ENCODE measurements around the gene FARP2.
"Not testable (repeated sequence)": the region's sequence is repeated elsewhere in the genome, so short reads cannot be mapped to it uniquely, and the experiment has no call there.

Gene FARP2

DNA sequence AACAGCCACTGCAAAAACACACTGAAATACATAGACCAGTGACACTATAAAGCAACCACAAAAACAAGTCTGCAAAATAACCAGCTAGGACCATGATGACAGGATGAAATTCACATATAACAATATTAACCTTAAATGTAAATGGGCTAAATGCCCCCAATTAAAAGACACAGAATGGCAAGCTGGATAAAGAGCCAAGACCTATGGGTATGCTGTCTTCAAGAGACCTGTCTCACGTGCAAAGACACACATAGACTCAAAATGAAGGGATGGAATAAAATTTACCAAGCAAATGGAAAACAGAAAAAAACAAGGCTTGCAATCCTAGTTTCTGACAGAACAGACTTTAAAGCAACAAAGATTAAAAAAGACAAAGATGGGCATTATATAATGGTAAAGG is 67.4 kb downstream of the FARP2 start:
- H3K27ac Mint-ChIP-seq; ATAC-seq (replicated peaks): not testable (repeated sequence)
- H3K36me3 Mint-ChIP-seq = peaks cover 57 to 69% of the 10 kb centered on the region in 2 donors

DNA sequence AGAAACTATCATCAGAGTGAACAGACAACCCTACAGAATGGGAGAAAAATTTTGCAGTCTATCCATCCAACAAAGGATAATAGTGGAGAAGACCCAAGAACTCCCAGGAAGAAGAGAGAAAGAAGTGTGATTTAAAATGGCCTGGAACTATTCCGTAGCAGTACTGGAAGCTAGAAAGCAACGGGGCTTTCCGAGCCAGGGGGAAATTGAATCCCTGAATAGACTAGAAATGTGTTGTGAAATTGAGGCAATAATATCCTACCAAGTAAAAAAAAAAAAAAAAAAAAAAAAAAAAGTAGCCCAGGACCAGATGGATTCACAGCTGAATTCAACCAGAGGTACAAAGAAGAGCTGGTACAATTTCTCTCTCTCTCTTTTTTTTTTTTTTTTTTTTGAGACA is 69.3 kb downstream of the FARP2 start:
- Mint-ChIP-seq H3K4me1 (no peaks in the 10 kb centered on the region), H3K4me3 (no peak overlapping the region), H3K27me3 (no peaks in the 10 kb centered on the region), H3K27ac (no peak overlapping the region), H3K36me3 (peaks cover 65 to 77% of the 10 kb centered on the region in 2 donors), H3K9me3 (peaks cover 16 to 18% of the 10 kb centered on the region in 2 donors)
- DNase-seq = no peak
- no peak for ATAC-seq (replicated peaks)

More for the DNA sequence above, 67.4 kb downstream of the FARP2 start:
- peaks cover 16 to 18% of the 10 kb centered on the region in 2 donors for H3K9me3 Mint-ChIP-seq
- H3K27me3 Mint-ChIP-seq, H3K4me1 Mint-ChIP-seq, H3K4me3 Mint-ChIP-seq, DNase-seq: not testable (repeated sequence)

DNA sequence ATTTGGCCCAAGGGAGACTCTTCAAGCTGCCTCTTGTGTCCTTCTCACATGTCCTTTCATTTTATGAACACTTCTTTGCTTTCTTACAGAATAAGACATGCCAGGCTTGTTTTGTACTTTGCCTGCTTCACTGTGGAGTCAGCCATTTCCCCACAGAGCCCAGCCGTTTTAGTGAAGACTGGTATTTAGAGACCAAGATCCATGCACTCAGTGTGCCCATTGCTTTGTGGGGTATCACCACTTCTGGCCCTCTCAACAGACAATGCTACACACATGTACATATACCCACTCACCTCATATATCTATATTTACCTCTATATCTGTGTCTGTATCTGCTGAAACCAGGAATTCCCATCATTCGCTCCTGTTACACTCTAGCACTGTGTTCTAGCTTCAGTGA is 74.1 kb downstream of the FARP2 start:
- Mint-ChIP-seq H3K4me3 (no peak overlapping the region), H3K27ac (no peak overlapping the region), H3K36me3 (peaks cover 39 to 67% of the 10 kb centered on the region in 2 donors), H3K4me1 (no peaks in the 10 kb centered on the region), H3K27me3 (no peaks in the 10 kb centered on the region), H3K9me3 (no peaks in the 10 kb centered on the region)
- DNase-seq = no peak
- ATAC-seq (replicated peaks) = no peak

DNA sequence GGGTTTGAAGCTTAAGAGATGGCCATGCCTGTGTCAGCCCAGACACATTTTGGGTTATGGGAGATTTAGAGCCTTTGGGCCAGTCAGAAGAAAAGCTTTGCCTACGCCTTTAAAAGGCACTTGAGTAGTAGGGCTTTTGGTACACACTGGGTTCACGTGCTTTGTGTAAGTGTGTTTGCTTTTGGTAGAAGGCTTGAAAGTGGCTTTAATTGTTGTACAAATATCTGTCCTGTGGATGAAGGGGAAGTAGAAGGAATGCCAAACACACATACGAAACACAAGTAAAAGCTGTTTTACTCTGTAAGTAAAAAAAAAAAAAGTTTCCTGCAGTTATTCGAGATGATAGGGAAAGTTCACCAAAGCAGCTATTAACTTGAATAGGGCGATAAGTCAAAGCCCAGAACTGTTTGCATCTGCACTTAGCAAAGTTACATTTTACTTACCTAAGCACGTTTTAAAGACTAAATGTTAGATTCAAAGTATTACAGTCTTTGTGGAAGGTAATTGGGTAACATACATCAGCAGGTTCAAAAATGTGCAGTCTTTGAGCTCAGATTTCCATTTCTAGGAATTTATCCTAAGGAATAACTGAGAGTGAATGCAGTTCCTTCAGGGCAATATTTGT is 76.9 kb downstream of the FARP2 start:
- Mint-ChIP-seq H3K4me1 (no peaks in the 10 kb centered on the region), H3K36me3 (peaks cover 40 to 70% of the 10 kb centered on the region in 2 donors), H3K9me3 (no peaks in the 10 kb centered on the region), H3K4me3 (no peak overlapping the region), H3K27ac (no peak overlapping the region), H3K27me3 (no peaks in the 10 kb centered on the region)
- no peak for DNase-seq
- ATAC-seq (replicated peaks) = no peak

GRCh38 chr2:241437179-241437578 is 81.1 kb downstream of the FARP2 start:
- ATAC-seq (replicated peaks) = no peak
- Mint-ChIP-seq H3K4me3 (no peak overlapping the region), H3K36me3 (peaks cover 60 to 67% of the 10 kb centered on the region in 2 donors), H3K4me1 (peaks cover 0 to 3% of the 10 kb centered on the region in 2 donors), H3K9me3 (no peaks in the 10 kb centered on the region), H3K27me3 (no peaks in the 10 kb centered on the region), H3K27ac (no peak overlapping the region)
- DNase-seq = no peak

- no peaks in the 10 kb centered on the region for H3K9me3 Mint-ChIP-seq
- H3K4me3 Mint-ChIP-seq = no peak overlapping the region
- H3K36me3 Mint-ChIP-seq = peaks cover 55 to 61% of the 10 kb centered on the region in 2 donors
- no peaks in the 10 kb centered on the region for H3K27me3 Mint-ChIP-seq
- H3K27ac Mint-ChIP-seq = no peak overlapping the region
- no peak for ATAC-seq (replicated peaks)
- H3K4me1 Mint-ChIP-seq = peaks cover 20 to 21% of the 10 kb centered on the region in 2 donors
- DNase-seq = no peak
Observed at GRCh38 chr2:241441492-241441891, 85.4 kb downstream of the FARP2 start.

- ATAC-seq (replicated peaks) (peak; percentile 91 to 93), DNase-seq (peak; percentile 85)
- H3K4me1 Mint-ChIP-seq = peaks cover 20 to 21% of the 10 kb centered on the region in 2 donors
- peaks cover 4 to 6% of the 10 kb centered on the region in 2 donors for H3K27me3 Mint-ChIP-seq
- H3K4me3 Mint-ChIP-seq = peak overlapping the region in 1 of 2 donors; percentile 55
- H3K27ac Mint-ChIP-seq = peak overlapping the region; percentile 94
- peaks cover 46 to 58% of the 10 kb centered on the region in 2 donors for H3K36me3 Mint-ChIP-seq
- no peaks in the 10 kb centered on the region for H3K9me3 Mint-ChIP-seq
Observed at GRCh38 chr2:241443486-241444223, 87.6 kb downstream of the FARP2 start.

DNA sequence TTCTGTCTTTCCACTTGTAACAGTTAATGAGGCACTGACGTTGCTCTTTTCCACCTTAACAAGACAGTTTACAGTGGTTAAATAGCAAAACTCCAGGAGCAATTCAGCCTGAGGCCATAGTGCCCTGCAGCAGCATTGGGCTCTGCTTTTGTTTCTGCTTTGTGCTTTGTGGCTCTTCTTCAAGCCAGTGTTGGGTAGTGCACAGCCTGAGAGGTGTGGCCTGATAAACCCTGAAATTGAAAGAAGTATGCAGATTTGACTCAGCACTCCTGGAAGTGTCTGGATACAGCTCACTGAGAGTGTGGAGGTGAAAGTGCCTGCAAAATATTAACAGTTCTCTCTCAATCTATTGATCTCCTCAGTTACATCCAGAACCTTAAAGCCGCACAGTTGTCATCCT is 89.3 kb downstream of the FARP2 start:
- Mint-ChIP-seq H3K27ac (no peak overlapping the region), H3K4me1 (peaks cover 19 to 21% of the 10 kb centered on the region in 2 donors), H3K4me3 (no peak overlapping the region), H3K9me3 (no peaks in the 10 kb centered on the region), H3K36me3 (peaks cover 37 to 63% of the 10 kb centered on the region in 2 donors), H3K27me3 (peaks cover 4 to 6% of the 10 kb centered on the region in 2 donors)
- no peak for DNase-seq
- ATAC-seq (replicated peaks) = no peak

- H3K27me3 Mint-ChIP-seq, H3K4me3 Mint-ChIP-seq, H3K27ac Mint-ChIP-seq: not testable (repeated sequence)
Observed at GRCh38 chr2:241450092-241450491, 94.0 kb downstream of the FARP2 start.

DNA sequence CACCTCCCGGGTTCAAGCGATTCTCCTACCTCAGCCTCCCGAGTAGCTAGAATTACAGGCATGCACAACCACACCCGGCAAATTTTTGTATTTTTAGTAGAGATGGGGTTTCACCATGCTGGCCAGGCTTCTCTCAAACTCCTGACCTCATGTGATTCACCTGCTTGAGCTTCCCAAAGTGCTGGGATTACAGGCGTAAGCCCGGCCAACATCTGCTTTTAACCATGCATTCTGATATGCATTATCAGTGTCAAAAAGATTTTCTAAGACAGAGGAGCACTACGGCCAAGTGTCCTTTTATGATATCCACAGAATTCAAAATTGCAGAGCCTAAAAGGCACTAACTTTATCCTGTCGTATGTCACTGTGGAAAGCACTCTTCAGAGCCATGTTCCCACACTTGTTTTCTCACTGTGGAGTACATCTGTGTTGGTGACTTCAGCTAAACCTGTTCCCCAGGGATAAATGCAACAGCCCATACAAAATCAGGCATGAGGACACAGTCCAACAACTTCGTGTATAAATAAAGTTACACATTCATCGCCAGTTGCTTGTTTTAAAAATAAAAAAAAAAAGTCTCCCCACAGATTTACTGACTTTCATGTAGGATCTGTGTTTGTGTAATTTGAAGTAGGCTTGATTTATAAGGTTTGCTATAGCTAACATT is 95.9 kb downstream of the FARP2 start:
- no peaks in the 10 kb centered on the region for H3K9me3 Mint-ChIP-seq
- ATAC-seq (replicated peaks) (no peak), DNase-seq (no peak)
- H3K36me3 Mint-ChIP-seq = peaks cover 14 to 30% of the 10 kb centered on the region in 2 donors
- H3K27ac Mint-ChIP-seq = no peak overlapping the region
- peaks cover 4 to 5% of the 10 kb centered on the region in 2 donors for H3K27me3 Mint-ChIP-seq
- no peaks in the 10 kb centered on the region for H3K4me1 Mint-ChIP-seq
- no peak overlapping the region for H3K4me3 Mint-ChIP-seq

More at GRCh38 chr2:241450092-241450491, 94.0 kb downstream of the FARP2 start:
- H3K4me1 Mint-ChIP-seq; DNase-seq; H3K9me3 Mint-ChIP-seq; ATAC-seq (replicated peaks): not testable (repeated sequence)
- peaks cover 14 to 35% of the 10 kb centered on the region in 2 donors for H3K36me3 Mint-ChIP-seq

DNA sequence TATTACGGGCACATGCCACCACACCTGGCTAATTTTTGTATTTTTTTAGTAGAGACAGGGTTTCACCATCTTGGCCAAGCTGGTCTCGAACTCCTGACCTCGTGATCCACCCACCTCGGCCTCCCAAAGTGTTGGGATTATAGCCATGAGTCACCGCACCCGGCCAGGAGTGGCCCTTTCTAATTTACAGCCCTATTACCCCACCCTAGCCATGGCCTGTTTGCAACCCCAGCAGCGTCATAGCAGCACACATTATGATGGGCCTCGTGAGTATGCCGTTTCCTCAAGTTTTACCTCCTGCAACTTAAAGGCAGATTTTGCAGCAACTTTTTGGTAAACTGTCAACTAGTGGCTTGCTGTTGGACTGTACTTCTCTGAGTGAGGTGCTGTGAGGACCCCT is 97.8 kb downstream of the FARP2 start:
- H3K4me1 Mint-ChIP-seq; H3K4me3 Mint-ChIP-seq; H3K27me3 Mint-ChIP-seq; H3K27ac Mint-ChIP-seq; DNase-seq; ATAC-seq (replicated peaks); H3K9me3 Mint-ChIP-seq: not testable (repeated sequence)
- peaks cover 6 to 16% of the 10 kb centered on the region in 2 donors for H3K36me3 Mint-ChIP-seq

GRCh38 chr2:241454837-241455485 is 98.9 kb downstream of the FARP2 start:
- Mint-ChIP-seq H3K36me3 (peaks cover 3 to 8% of the 10 kb centered on the region in 2 donors), H3K9me3 (no peaks in the 10 kb centered on the region), H3K4me1 (no peaks in the 10 kb centered on the region), H3K27me3 (no peaks in the 10 kb centered on the region), H3K4me3 (no peak overlapping the region), H3K27ac (no peak overlapping the region)
- ATAC-seq (replicated peaks) (no peak), DNase-seq (no peak)

DNA sequence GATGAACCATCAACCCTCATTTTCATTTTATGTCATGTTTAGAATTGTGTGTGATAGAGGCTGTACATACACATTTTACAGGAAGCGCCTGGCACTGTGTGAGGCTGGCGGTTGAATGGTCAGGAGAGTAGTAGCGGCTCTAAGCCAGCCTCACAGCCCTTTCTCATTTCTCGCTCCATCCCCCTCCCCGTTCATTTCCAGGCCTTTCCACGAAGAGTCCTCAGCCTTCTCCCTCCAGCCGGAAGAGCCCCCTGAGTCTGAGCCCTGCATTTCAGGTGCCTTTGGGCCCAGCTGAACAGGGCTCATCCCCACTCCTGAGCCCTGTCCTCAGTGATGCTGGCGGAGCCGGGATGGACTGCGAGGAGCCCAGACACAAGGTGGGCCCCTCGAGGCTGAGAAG is 100.5 kb downstream of the FARP2 start:
- no peak overlapping the region for H3K27ac Mint-ChIP-seq
- peaks cover 7 to 11% of the 10 kb centered on the region in 2 donors for H3K36me3 Mint-ChIP-seq
- no peak for ATAC-seq (replicated peaks)
- H3K27me3 Mint-ChIP-seq = no peaks in the 10 kb centered on the region
- H3K4me1 Mint-ChIP-seq = no peaks in the 10 kb centered on the region
- no peak for DNase-seq
- no peaks in the 10 kb centered on the region for H3K9me3 Mint-ChIP-seq
- no peak overlapping the region for H3K4me3 Mint-ChIP-seq

- H3K4me1 Mint-ChIP-seq = no peaks in the 10 kb centered on the region
- no peaks in the 10 kb centered on the region for H3K9me3 Mint-ChIP-seq
- peaks cover 9 to 13% of the 10 kb centered on the region in 2 donors for H3K36me3 Mint-ChIP-seq
- no peak overlapping the region for H3K4me3 Mint-ChIP-seq
- H3K27ac Mint-ChIP-seq = no peak overlapping the region
- DNase-seq = no peak
- ATAC-seq (replicated peaks) = no peak
- H3K27me3 Mint-ChIP-seq = no peaks in the 10 kb centered on the region
Observed at GRCh38 chr2:241458687-241459086, 102.6 kb downstream of the FARP2 start.

All from stimulated activated naive B cell treated with anti-CD40 and anti-IgM and Interleukin-4, amounts not matched to agents 10 μg/mL and 1 μg/mL and 100 μg/mL, for 72 hours (primary cell).